GM12865 (cell line): ENCODE data around the gene SEC63.
"Not testable (repeated sequence)": the region's sequence is repeated elsewhere in the genome, so short reads cannot be mapped to it uniquely, and the experiment has no call there.

Experiments
- DNase-seq: peaks from one replicate; pipeline ENCODE4 v3.0.0; 2010; ENCODE audit warnings: low read depth
- H3K4me3 ChIP-seq: 2 replicates; pipeline ENCODE4 v1.5.1; 2011; ENCODE audit warnings: mild to moderate bottlenecking, low read depth, low read length, control low read depth
- TF ChIP-seq, protein P1 (sequence below): IDR thresholded peaks from 2 replicates; pipeline ENCODE4 v1.5.1; 2011; ENCODE audit warnings: low read length, control low read depth, low read depth, inconsistent platforms; ENCODE audit not compliant: insufficient read depth; ENCODE audit errors: missing control alignments

Gene SEC63

DNA sequence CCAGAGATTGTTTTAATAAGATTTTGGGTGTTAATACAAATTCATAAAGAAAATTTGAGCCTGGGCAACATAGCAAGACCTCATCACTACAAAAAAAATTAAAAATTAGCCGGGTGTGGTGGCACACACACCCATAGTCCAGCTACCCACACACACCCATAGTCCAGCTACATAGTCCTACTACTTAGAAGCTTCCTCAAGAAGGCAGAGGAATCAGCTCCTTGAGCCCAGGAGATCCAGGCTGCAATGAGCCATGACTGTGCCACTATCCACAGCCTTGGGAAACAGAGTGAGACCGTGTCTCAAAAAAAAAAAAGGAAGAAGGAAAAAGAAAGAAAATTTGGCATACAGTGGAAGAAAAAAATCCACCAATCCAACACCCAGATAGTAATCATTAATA lies 16.8 kb downstream of the SEC63 start:
- DNase-seq: no peak
- H3K4me3 ChIP-seq: no peak overlapping the region
- TF ChIP-seq, protein P1, sequence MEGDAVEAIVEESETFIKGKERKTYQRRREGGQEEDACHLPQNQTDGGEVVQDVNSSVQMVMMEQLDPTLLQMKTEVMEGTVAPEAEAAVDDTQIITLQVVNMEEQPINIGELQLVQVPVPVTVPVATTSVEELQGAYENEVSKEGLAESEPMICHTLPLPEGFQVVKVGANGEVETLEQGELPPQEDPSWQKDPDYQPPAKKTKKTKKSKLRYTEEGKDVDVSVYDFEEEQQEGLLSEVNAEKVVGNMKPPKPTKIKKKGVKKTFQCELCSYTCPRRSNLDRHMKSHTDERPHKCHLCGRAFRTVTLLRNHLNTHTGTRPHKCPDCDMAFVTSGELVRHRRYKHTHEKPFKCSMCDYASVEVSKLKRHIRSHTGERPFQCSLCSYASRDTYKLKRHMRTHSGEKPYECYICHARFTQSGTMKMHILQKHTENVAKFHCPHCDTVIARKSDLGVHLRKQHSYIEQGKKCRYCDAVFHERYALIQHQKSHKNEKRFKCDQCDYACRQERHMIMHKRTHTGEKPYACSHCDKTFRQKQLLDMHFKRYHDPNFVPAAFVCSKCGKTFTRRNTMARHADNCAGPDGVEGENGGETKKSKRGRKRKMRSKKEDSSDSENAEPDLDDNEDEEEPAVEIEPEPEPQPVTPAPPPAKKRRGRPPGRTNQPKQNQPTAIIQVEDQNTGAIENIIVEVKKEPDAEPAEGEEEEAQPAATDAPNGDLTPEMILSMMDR: no peak

GRCh38 chr6:107936910-107937292 lies 21.1 kb downstream of the SEC63 start:
- not testable (repeated sequence) for H3K4me3 ChIP-seq, DNase-seq

DNA sequence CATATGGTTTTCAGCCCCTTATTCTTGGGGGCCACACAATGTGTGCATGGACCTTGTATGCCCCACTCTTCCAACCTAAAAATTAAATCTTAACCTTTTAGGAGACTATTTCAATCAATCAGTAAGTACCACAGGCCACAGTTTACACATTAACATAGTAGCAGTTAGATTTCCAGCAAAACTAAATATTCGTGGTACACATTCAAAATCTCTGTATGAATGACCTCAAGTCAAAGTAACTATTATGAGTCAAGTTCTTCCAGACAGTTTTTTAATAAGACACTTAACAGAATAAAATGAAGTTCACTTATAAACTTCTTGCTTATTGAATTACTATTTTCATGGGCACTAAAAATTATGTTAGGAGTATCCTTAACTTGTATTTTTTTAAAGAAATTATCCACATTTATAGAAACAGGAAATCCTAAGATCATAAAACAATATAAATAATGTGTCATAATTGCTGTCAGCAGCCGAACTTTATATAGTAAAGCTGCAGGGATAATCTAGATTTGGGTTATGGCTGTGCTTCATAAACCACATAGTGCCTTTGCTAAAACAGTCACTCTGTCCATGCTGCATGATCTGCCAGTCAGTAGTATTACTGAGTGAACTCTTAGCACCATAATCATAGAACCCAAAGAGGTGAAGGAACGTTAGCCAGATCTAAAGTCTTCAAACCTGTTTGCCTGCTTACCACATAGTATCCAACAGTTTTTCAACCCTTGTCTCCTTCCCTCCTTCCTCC lies 21.7 kb downstream of the SEC63 start:
- TF ChIP-seq, protein P1: no peak
- DNase-seq: no peak
- H3K4me3 ChIP-seq: no peak overlapping the region

GRCh38 chr6:107934229-107934628 lies 23.8 kb downstream of the SEC63 start:
- H3K4me3 ChIP-seq, DNase-seq: not testable (repeated sequence)

- TF ChIP-seq, protein P1: no peak
- no peak for DNase-seq
- H3K4me3 ChIP-seq: no peak overlapping the region
Observed at GRCh38 chr6:107932580-107932979, 25.4 kb downstream of the SEC63 start.

- no peak for DNase-seq
- TF ChIP-seq, protein P1: no peak
- no peak overlapping the region for H3K4me3 ChIP-seq
Observed at GRCh38 chr6:107931894-107932293, 26.1 kb downstream of the SEC63 start.

DNA sequence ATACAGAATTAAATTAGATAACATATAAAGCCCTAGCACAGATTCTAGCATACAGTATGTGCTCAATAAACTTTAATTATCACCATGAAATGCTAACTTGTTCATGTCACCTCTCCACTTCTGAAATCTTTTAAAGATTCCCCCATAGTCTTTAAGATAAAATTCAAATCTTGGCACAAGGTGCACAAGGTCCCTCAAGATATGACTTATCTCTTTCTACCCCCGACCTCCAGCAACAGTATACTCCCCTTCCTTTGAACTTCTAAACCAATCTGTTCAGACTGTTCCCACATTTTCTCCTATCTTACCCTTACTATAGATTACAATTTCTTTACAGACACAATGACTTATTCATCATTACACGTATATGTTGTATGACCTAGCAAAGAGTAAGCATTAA lies 29.0 kb downstream of the SEC63 start:
- H3K4me3 ChIP-seq: no peak overlapping the region
- DNase-seq: no peak
- TF ChIP-seq, protein P1: no peak

GRCh38 chr6:107926697-107927544 lies 31.1 kb downstream of the SEC63 start:
- DNase-seq, H3K4me3 ChIP-seq: not testable (repeated sequence)
